ENCODE measurements around the gene CFAP46.
"Not testable (repeated sequence)": the region's sequence is repeated elsewhere in the genome, so short reads cannot be mapped to it uniquely, and the experiment has no call there.

The CFAP46 gene

DNA sequence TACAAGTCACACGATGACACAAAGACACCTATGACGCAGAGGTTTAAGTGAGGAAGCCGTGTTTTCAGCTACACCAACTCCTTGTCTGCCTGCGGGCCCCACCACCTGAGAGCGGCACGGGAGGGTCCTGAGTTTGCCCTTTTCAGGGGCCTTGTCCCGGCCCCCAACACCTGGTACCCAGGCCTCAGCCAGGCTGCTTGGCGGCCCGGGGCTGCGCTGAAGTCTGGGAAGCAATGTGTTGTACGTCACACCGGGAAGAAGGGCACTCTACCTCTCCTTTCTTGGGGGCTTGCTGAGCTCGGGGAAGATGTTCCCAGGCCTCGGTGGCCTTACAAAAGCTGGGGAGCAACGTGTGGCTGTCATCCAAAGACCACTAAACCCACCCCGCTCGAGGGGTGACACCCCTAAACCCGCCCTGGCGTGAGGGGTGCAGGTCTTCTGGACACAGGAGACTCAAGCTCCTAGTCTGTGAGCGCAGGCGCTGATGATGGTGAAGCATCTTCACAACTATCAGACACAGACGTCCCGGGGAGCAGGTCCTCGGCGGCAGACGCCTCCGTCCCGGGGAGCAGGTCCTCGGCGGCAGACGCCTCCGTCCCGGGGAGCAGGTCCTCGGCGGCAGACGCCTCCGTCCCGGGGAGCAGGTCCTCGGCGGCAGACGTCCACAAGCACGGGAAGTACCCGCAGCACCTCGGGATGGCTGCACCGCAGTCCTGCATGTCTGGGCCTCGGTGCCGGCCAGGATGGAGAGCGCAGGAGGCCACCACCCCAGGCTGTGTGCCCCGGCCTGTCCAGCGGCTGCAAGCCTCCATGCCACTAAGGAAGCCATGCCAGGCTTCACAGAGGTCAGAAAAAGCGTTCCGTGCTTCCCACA is 15.4 kb downstream of the CFAP46 start:
- no peak for DNase-seq (ENCODE audit: low read depth)

DNA sequence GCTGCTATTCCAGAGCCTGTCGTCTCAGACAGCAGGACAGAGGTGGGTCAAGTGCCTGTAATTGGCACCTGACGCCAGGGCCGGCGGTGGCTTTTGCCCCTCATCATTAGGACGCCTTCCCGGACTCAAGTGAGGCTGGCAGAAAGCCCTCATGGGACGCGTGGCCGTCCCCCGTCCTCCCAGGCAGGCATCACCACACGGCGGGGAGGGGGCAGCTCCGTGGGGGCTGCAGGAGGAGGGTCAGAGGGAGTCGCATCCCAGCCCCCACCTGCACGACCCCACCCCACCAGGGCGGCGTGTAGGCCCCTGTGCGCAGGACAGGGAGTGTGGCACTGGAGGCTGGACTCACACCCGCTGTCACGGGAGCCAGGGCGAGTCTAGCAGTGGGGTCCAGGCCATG is 16.3 kb downstream of the CFAP46 start:
- no peak for DNase-seq (ENCODE audit: low read depth)

DNA sequence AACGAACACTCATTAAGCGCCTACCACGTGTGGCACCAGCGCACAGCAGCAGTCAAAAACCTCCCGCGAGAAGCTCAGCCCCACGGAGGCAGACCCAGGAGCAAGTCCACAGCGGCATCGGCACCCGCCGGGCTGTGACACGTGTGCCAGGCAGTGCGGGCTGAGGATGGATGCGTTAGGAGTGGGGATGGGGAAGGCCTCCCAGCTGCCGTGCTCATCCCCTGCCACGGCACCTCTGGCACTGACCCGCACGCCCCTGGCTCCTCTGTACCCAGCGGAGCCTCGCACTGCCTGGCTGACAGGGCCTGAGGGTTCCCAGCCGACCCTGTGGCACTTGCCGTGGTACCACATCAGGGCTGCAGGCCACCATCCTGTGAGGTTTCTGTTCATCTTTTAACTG is 16.8 kb downstream of the CFAP46 start:
- DNase-seq (ENCODE audit: low read depth) = no peak

DNA sequence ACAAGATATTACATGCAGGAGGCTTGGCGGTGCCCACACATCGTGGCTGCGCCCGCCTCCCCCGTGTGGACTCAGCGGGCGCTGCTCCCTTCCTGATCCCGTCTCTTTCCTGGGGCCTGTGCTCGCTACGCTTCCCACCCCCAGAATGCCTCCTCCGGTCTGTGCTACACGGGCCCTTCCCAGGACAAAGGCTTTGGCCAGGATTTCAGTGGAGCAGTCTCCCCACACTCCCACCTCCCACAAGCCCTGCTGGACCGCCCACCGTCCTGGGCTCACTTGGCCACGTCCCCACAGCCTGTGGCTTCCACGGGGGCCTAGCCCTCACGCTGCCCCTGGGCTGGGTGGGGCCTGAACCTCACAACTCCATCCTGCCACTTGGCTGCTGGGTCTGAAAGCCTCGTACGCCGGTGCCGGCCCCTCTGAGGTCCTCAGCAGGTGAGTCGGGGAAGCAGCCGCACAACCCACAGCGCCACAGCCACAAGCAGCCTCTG is 17.3 kb downstream of the CFAP46 start:
- DNase-seq (ENCODE audit: low read depth) = no peak

DNA sequence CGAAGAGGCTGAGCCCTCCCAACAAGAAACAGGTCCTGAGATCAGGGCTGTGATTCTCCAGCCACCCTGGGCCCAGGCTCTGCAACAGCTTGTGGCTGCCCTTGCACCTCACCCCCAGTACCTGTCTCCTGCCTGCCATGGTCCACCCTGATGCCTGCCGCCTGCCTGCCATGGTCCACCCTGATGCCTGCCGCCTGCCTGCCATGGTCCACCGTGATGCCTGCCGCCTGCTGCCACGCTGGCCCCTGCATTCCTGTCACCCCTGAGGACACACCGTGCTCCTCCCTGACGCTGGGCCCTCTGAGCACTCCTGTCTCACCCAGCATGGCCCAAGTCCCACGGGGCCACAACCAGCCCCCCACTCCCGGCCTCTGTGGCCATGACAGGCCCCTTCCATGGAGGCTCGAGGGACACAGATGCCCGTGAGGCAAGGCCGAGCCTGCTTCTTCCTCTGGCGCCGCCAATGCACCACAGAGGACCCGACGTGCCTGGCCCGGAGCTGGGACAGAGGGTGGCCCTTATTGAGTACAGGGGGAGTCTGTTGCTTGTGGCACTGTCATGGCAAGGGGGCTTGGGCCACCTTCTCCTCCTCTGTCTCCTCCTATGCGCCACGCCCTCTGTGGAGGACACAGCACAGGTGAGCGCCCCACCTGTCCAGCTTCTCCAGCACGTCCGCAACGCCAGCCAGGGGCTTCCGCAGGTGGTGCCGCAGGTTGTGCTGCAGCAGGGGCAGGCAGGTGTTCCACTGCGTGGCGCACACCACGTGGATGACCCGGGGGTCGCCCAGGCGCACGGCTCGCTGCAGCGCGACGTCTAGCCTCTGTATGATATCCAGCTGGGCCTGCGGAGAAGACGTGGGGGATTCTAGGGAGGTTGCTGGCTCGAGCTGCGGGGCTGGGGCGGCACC is 18.1 kb downstream of the CFAP46 start:
- DNase-seq (ENCODE audit: low read depth) = no peak

DNA sequence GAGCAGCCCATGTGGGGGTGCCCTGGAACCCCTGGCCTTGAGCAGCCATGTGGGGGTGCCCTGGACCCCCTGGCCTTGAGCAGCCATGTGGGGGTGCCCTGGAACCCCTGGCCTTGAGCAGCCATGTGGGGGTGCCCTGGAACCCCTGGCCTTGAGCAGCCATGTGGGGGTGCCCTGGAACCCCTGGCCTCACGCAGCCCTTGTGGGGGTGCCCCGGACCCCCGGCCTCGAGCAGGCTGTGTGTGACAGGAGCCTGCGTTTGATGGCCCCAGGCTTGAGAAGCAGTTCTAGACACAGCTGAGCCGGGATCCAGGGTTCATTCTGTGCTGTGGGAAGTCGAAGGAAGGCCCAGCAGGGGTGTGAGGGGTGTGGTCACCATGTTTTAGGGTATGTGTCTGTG is 19.0 kb downstream of the CFAP46 start:
- not testable (repeated sequence) for DNase-seq (ENCODE audit: low read depth)

DNA sequence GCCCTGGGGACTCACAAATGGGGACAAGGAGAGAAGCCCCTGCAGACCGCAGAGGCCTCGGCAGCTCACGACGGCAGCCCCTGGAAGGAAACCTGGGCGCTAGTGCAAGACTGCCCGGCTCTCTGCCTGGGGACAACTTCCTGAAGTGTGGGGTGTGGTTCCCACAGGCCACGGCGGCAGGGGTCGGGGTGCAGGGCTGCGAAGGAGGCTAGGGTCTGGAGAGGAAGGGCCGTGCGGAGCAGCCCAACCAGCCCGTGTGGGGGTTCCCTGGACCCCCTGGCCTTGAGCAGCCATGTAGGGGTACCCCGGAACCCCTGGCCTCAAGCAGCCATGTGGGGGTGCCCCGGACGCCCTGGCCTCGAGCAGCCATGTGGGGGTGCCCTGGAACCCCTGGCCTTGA is 19.5 kb downstream of the CFAP46 start:
- no peak for DNase-seq (ENCODE audit: low read depth)

DNA sequence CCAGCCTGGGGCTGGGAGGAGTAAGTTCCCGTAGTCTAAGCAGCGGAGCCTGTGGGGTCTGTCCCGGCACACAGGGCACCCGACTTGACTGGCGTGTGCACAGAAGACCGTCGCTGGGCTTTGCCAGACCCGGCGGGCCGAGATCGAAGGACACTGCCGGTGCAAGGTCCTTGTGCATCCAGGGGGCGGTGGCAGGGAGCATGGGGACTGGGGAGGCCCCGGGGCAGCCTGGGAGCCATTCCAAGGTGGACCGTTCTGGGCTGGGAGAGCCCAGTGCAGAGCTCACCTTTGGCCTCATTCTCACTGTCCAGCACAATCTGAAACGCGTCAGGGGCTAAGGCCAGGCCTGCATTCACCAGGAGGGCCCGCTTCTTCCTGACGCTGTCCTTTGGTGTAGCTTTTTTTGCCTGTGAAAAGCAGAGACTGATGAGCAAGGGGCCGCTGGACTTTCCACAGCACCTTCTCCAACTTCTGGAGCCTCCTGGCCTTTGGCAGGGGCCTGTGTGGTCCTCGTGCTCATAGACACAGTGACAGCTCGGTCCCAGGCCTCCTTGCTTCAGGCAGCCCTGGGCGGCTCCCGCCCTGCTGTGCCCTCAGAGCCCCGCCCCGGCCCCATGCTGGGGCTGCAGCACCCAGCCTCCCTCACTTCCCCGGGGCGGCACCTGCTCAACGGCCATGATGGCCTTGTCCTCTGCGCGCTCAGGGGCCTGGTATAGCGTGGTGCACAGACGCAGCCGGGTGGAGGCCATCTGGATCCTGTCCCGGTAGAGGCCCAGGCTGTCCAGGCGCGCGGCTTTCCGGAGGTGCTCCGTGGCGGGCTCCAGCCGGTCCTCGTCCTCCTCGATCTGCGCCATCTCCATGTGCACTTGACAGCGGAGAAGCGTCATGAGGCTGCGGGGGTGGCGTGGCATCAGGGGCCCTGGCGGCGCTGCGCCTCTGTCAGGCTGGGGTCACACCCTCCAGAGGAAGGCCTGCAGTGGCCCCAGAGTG is 20.3 kb downstream of the CFAP46 start:
- no peak for DNase-seq (ENCODE audit: low read depth)

DNA sequence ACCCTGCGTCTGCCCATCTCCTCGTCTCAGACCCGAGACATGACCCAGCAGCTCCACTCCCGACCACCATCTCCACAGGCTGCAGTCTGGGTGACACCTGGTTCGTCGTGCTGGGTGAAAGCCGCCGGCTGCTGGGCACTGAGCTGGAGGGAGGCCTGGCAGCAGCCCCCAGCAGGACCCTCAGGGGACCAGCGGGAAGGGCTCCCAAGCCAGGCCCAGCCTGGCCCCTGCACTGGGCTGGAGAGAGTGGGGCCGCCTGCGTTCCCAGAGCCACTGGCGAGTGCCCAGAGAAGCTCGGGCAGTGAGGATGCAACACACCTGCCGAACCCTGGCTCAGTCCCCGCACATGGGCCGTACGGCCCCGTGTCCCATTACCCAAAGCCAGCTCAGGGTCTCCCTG is 21.3 kb downstream of the CFAP46 start:
- no peak for DNase-seq (ENCODE audit: low read depth)

DNA sequence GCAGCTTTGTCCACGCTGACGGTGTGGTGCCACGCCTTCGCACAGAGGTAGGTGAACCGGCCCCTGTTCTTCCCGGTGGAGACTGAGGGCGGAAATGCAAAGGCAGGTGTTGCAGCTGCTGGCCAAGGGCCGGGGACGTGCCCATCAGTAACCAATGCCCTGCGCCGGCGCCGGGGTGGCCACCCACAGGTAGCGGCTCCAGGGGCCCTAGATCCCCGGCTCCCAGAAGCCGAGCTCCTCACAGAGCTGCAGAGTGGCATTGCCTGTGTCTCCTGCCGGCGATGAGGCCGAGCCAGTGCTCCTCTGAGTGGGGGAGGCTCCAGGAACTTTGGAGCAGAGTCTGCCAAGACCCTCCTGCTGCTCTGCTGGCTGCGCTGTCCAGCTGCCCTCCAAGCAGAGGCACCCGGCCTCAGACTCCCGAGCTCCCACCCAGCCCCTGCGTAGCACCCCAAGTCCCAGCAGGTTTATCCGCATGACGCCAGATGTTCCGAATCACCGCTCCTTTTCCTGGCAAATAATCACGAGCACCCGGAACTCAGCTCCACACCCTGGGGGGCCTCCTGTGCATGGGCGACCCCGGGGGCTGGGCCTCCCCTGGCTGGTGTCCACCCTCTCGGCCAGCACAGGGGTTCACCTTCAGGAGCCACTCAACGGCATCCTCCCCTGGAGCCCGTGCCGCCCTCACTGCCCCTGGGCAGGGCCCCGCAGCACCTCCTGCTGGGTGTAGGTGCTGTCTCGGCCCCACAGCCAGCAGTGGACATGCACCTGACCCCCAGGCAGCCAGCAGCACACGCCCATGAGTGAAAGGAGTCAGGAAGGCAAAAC is 22.1 kb downstream of the CFAP46 start:
- no peak for DNase-seq (ENCODE audit: low read depth)

DNA sequence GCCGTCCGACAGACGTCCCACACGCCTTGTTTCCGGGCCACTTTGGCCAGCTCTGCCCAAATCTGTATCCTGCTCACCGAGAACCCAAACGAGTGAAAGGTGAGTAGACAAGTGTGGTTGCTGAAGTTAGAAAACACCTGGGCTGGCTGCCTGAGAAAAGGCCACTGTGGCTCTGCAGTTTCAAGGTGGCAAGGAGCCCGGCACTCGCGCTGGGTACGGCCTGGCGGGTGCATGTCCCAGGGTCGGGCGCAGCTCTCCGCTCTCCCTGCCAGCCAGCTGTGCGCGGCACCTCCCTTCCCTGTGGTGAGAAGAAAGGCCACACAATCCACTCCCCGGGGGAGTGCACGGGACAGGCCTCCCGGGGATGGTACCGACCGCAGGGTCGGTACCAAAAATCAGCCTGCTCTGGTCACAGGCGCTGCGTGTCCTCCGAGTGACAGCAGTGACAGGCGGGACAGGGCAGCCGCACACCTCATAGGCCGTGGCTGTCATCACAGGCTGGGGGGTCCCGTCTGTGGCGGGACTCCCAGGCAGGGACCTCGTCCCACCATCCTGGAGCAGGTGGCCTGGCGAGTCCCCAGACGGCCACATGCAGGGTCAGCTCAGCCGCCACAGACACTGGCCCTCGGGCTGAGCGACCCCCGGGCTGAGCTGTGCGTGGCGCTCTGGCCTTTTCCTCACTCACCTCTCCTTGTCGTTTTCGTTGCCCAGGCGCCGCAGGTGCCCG is 22.8 kb downstream of the CFAP46 start:
- DNase-seq (ENCODE audit: low read depth) = no peak

DNA sequence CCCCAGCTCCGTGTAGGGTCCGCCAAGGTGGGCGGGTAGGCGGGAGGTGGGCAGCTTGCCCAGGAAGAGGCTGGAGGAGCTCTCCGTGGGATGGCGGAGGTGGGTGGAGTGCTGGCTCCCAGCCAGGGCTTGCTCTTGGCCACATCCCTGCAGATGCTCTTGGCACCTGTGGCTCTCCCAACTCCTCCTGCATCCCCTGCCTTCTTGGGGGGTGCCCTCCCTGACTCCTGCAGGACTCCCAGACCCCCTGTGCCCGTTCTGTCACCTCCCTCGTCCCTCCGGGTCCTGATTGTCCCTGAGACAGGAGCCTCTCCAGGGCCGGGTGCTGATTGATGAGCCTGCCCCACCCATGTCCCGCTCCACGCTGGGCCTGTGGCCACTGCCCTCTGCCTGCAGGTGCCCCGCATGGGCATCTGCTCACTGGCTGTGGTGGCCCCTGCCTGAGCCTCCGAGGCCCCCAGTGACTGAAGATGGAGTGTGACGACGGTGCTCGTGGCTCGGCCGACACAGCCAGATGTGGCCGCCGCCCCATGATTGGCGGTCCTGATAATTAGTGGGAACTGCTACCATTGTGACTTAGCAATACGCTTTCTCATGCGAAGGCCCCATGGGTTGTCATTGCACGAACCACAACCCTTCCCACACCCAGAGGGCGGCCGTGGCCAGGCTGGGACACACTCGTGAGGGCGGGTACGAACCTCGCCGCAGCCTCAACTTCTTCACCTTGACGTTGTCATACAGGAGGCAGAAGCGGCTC is 23.6 kb downstream of the CFAP46 start:
- no peak for DNase-seq (ENCODE audit: low read depth)

DNA sequence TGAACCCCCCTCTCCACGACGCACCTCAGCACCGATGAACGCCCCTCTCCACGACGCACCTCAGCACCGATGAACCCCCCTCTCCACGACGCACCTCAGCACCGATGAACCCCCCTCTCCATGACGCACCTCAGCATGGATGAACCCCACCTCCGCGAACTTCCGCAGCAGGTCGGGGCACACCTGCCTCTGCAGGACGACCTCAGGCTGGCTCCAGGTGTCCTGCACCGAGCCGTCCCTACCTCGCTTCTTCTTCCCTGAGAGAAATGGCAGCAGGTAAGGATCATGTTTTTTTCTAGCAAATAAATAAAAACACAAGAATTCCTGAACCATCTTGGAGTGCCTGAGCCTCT is 24.1 kb downstream of the CFAP46 start:
- no peak for DNase-seq (ENCODE audit: low read depth)

DNA sequence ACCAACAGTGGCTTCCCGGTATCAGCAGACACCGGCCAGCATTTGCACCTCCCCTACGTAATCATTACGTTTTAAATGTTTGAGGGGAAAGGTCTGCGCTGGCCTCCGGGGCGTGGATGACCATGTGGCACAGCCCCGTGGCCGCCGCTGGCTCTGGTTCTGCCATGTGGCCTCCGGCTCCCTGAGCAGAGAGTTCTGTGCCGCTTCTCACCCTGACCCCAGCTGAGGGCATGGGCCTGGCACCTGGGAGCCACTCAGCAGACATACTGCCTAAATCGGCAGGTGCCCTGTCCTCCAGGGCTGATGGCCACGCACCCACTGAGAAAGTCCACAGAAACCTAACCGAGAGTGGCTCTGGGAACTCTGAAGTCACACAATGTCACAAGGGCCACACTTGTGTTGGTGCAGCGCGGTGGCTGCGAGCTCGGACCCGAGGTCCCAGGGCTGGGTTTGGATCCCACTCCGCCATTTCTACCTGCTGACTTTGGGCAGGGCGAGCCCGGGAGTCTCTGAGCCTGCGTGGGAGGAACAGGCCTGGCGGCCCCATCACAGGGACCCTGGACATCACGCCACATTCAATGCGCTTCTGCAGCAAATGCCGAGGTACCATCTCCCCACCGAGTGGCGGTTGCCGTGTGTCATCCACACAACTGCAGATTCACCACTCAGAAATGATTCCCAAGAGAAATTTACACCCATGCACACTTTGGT is 25.3 kb downstream of the CFAP46 start:
- DNase-seq (ENCODE audit: low read depth) = no peak

DNA sequence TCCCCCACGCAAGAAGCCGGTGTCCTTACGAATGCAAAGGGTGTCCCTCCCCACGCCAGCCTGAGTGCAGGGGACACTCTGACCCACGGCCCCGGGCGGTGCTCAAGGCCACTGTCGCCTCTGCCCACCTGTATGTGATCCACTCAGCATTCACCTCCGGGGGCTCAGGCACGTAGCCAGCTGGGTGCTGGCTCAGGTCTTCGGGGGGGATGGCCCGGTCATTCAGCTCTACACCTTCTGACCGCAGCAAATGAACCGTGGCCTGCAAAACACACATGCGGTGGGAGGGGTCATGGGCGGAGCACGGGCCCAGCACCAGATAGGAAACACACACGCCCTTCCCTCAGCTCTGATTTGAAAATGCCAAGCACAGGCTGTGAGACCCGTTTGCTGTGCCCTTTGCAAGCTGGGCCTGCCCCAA is 25.9 kb downstream of the CFAP46 start:
- no peak for DNase-seq (ENCODE audit: low read depth)

DNA sequence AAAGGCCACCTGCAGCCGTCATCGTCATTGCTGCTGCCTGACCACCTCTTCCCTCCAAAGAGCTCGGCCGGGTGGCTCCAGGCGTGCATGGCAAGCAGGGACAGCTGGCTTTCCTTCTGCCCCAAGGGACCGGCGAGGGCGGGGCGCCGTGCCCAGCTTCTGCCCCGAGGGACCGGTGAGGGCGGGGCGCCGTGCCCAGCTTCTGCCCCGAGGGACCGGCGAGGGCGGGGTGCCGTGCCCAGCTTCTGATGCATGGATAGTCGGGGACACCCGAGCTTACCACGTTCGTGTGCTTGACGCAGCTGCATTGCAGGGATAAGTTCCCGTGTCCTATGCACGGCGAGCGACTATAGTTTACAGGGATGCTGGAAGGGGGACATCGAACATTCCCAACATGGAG is 27.0 kb downstream of the CFAP46 start:
- DNase-seq (ENCODE audit: low read depth) = no peak

DNA sequence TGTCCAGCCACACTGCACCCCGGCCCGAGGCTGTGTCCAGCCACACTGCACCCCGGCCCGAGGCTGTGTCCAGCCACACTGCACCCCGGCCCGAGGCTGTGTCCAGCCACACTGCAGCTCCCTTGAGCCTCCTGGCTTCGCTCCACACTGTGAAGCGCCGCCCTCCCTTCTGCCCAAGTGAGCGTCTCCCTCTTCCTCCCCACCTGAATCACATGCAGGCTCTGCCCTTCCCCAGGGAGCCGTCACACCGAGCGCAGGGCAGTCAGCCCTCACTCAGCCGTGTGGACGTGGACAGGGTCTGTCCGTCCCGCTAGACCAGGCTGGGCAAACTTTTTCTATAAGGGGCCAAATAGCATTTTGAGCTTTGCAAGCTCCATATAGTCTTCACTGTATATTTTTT is 27.6 kb downstream of the CFAP46 start:
- DNase-seq (ENCODE audit: low read depth) = no peak

DNA sequence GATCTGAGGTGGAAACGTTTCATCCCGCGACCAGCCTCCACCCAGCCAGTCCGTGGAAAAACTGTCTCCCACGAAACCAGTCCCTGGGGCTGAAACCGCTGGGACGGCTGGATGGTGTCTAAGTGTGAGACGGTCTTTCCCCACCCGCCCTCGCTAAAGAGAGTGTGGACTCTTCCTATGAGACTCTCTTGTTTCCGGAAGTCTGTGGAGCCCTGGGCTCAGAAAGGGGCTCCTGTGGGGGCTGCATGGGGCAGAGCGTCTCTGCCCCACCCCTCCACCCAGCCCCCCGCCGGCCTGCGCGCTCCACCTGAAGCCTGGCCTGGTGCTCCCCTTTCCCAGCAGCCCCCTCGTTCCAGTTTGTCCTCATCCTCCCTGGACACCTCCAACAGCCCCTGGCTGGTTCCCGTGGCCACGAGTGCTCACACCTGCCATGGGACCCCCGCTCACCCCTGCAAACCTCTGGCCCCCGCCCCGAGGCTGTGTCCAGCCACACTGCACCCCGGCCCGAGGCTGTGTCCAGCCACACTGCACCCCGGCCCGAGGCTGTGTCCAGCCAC is 28.7 kb downstream of the CFAP46 start:
- DNase-seq (ENCODE audit: low read depth) = no peak
